22Rv1 (cell line): Measurements from ENCODE around the gene APH1B.

Experiments
- ZFX ChIP-seq: fragments of 450-650 bp; IDR thresholded peaks from 2 replicates; pipeline ENCODE4 v1.6.1; 2017; ENCODE audit warnings: antibody characterized with exemption, borderline replicate concordance
- TF ChIP-seq, protein P1 (sequence below): fragments of 450-650 bp; IDR thresholded peaks from 2 replicates; pipeline ENCODE4 v1.5.1; 2017; ENCODE audit warnings: mild to moderate bottlenecking

DNA sequence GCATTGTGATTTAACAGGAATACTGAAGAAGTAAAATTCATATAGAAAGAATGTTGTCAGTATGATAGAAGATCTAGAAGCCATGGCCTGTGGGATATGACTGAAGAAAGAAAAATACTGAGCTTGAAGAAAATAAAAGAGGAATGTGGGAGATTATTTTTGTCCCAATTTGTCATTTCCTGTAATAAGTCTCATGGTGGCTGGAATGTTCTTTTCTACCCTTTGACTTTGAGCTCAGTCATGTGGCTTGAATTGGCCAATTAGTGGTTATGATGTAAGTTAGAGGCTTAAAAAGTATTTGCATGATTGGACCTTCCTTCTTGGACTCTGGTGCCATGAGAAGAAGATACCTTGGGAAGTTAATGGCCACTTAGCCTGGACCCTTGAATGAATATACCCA, 14.1 kb downstream of the APH1B start:
- TF ChIP-seq, protein P1, sequence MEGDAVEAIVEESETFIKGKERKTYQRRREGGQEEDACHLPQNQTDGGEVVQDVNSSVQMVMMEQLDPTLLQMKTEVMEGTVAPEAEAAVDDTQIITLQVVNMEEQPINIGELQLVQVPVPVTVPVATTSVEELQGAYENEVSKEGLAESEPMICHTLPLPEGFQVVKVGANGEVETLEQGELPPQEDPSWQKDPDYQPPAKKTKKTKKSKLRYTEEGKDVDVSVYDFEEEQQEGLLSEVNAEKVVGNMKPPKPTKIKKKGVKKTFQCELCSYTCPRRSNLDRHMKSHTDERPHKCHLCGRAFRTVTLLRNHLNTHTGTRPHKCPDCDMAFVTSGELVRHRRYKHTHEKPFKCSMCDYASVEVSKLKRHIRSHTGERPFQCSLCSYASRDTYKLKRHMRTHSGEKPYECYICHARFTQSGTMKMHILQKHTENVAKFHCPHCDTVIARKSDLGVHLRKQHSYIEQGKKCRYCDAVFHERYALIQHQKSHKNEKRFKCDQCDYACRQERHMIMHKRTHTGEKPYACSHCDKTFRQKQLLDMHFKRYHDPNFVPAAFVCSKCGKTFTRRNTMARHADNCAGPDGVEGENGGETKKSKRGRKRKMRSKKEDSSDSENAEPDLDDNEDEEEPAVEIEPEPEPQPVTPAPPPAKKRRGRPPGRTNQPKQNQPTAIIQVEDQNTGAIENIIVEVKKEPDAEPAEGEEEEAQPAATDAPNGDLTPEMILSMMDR: no peak
- TF ChIP-seq ZFX: no peak
